ENCODE data around the gene EHMT1. TPM values are rescaled to one million over a fixed set of nuclear protein-coding genes. Genes with fewer than 3 reads are reported as not detected.

The EHMT1 gene
- total and polyA plus RNA-seq, 2 of the 8 experiments (the other 6 are each of a cell fraction or from before 2014, with no cell fraction given): 95.7 to 163 TPM

DNA sequence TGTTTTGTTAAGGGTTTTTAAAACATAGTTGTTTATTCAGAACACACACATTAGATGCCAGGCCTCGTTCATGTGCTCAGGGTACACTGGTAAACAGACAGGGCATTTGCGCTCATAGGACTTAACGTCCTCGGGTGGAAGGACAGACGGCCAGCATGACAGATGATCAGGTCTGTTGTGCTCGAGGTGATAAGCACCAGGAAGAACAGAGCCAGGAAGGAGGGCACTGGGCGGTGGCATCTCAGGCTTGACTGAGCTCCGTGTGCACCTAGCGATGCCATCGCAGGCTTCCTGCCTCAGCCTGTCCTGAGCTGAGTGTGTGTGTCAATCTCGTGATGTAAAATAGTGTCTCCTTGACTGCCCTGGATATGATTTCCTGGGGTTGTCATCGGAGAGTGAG is 96.5 kb downstream of the EHMT1 start:
- Histone ChIP-seq H3K9me3 (ENCODE audit: insufficient read depth in 2 of 2, low read depth in 1 of 2, low read length in 1 of 2) (peaks cover 0 to 15% of the 10 kb centered on the region in 2 experiments; a peak in 1 of 4 replicates), H4K8ac (ENCODE audit: extremely low read depth, insufficient read depth, low read length) (no peak overlapping the region), H3K18ac (ENCODE audit: extremely low read depth, low read length) (no peak overlapping the region), H2BK5ac (ENCODE audit: low read depth, low read length) (no peak overlapping the region; the same call in 1 of the 2 replicates), H2BK15ac (ENCODE audit: low read length) (no peak overlapping the region), H2BK120ac (replicated peaks; ENCODE audit: low read depth, low read length) (no peak overlapping the region), H4K20me1 (replicated peaks in 1 of 2; ENCODE audit: control insufficient read depth in 1 of 2, insufficient read depth in 2 of 2, low read length in 2 of 2) (peaks cover under 1 to 9% of the 10 kb centered on the region in 2 experiments), H3K36me3 (ENCODE audit: control insufficient read depth in 2 of 4, insufficient read depth in 4 of 4, low read length in 3 of 4) (peaks cover 2 to 36% (median 19%) of the 10 kb centered on the region in 4 experiments; a peak in 6 of 8 replicates), H3K9ac (replicated peaks in 1 of 4; ENCODE audit: extremely low read depth in 1 of 4, low read depth in 3 of 4, low read length in 3 of 4) (no peak overlapping the region), H2AK5ac (ENCODE audit: low read depth, low read length) (no peak overlapping the region), H2BK12ac (ENCODE audit: low read depth, low read length) (no peak overlapping the region), H3K4me1 (replicated peaks in 1 of 4; ENCODE audit: control insufficient read depth in 3 of 4, insufficient read depth in 4 of 4, low read length in 3 of 4) (no peaks in the 10 kb centered on the region), H2AFZ (ENCODE audit: low read length) (no peak overlapping the region), H3K27me3 (replicated peaks in 1 of 4; ENCODE audit: control insufficient read depth in 3 of 4, extremely low read depth in 1 of 4, insufficient read depth in 3 of 4, low read length in 3 of 4) (no peaks in the 10 kb centered on the region), H3K4me2 (ENCODE audit: insufficient read depth in 1 of 2, low read depth in 2 of 2, low read length in 2 of 2) (no peak overlapping the region), H2BK20ac (ENCODE audit: low read length) (no peak overlapping the region), H3K79me2 (ENCODE audit: control insufficient read depth in 1 of 2, insufficient read depth in 2 of 2, low read length in 2 of 2) (peaks cover 0 to 62% of the 10 kb centered on the region in 2 experiments; a peak in 3 of 4 replicates), H3K23ac (ENCODE audit: insufficient read length) (no peak overlapping the region), H3K4me3 (ENCODE audit: extremely low read depth in 1 of 4, insufficient read depth in 2 of 4, low read depth in 3 of 4, low read length in 4 of 4) (no peak overlapping the region), H3K14ac (ENCODE audit: insufficient read length) (no peak overlapping the region), H4K5ac (ENCODE audit: insufficient read length, low read depth, low read length) (no peak overlapping the region), H3K4ac (replicated peaks; ENCODE audit: insufficient read length, low read depth, low read length) (no peak overlapping the region), H4K91ac (replicated peaks; ENCODE audit: insufficient read length, low read length) (no peak overlapping the region), H3K23me2 (ENCODE audit: low read depth, low read length) (peaks cover 4% of the 10 kb centered on the region; the same call in 1 of the 2 replicates), H3K27ac (ENCODE audit: low read depth, low read length) (no peak overlapping the region), H3K79me1 (ENCODE audit: low read depth, low read length) (peaks cover 5% of the 10 kb centered on the region; the same call in 1 of the 2 replicates), H3K56ac (replicated peaks; ENCODE audit: insufficient read length, low read depth, low read length) (no peak overlapping the region)
- POLR2A ChIA-PET (ENCODE audit: partially characterized antibody): interaction anchor here (2.3 kb wide), 1 partner anchor 10 kb away, joined by 7 read pairs; no protein-coding TSS in a partner anchor
- DNase-seq (ENCODE audit: low read depth in 1 of 2, low spot score in 2 of 2): no peak
- 94% methylated on average over 12 of the region's 12 CpGs; no CpG with 5 or more reads in 1 of the 2 experiments for WGBS, 2 experiments (ENCODE audit: extremely low coverage in 1 of 2, insufficient coverage in 1 of 2, insufficient read length in 1 of 2, insufficient replicate concordance in 2 of 2, low coverage in 1 of 2, low lambda C conversion rate in 2 of 2, missing lambda C conversion rate in 1 of 2)
- TF ChIP-seq FOSL1 (IDR thresholded peaks at IDR 0.05; ENCODE audit: insufficient read depth, low read depth, low read length) (no peak), SP4 (IDR thresholded peaks at IDR 0.05; ENCODE audit: low read length) (no peak), RXRA (IDR thresholded peaks at IDR 0.05; ENCODE audit: insufficient read depth, low read depth, low read length) (no peak), CBX5 (IDR thresholded peaks at IDR 0.05; ENCODE audit: low read depth, low read length) (no peak), CHD2 (IDR thresholded peaks at IDR 0.05; ENCODE audit: low read length) (no peak), KDM1A (IDR thresholded peaks at IDR 0.05; ENCODE audit: borderline replicate concordance, low read length) (no peak), SIN3A (conservative IDR thresholded peaks at IDR 0.05 in 1 of 2, IDR thresholded peaks at IDR 0.05 in 1 of 2; ENCODE audit: low read depth in 1 of 2, low read length in 2 of 2) (no peak), MAFK (IDR thresholded peaks at IDR 0.05; ENCODE audit: low read depth, low read length) (no peak), EZH2 (IDR thresholded peaks at IDR 0.05; ENCODE audit: low read depth, low read length, severe bottlenecking) (no peak), BACH1 (IDR thresholded peaks at IDR 0.05; ENCODE audit: low read length) (no peak), JUN (IDR thresholded peaks at IDR 0.05; ENCODE audit: low read depth, low read length) (no peak)
- no peak for FAIRE-seq
- CTCF ChIA-PET (ENCODE audit: partially characterized antibody): no interaction called here

All from H1 (cell line).